Neural progenitor cell (in vitro differentiated cells): ENCODE results near the gene BRIX1.

Source experiments
- CTCF ChIP-seq: fragments of 200-600 bp; sonication (generic); IDR thresholded peaks from 2 replicates; pipeline ENCODE4 v1.5.1; 2017; ENCODE audit warnings: antibody characterized with exemption, mild to moderate bottlenecking
- EZH2phosphoT487 ChIP-seq: fragments of 200-600 bp; sonication (generic); IDR thresholded peaks from 2 replicates; pipeline ENCODE4 v1.6.1; 2017; ENCODE audit warnings: antibody characterized with exemption

GRCh38 chr5:34897646-34898045 is 17.9 kb upstream of the BRIX1 start:
- TF ChIP-seq CTCF: no peak
- no peak for TF ChIP-seq EZH2phosphoT487
